Testis (tissue), 2 donors: ENCODE measurements around the gene CUL7.

Experiments used
- POLR2A ChIP-seq: fragments of 450-650 bp; IDR thresholded peaks from one replicate; pipeline ENCODE4 v1.6.1; 2017; ENCODE audit warnings: antibody characterized with exemption, mild to moderate bottlenecking, moderate library complexity
- TF ChIP-seq, protein P1 (sequence below), 3 experiments: fragments of 450-650 bp in 2 of 3; fragments of 200-600 bp in 1 of 3; sonication (generic) in 1 of 3; IDR thresholded peaks; one replicate each; pipeline ENCODE4 v1.5.1; 2016 to 2019; ENCODE audit warnings: antibody characterized with exemption in 3 of 3, mild to moderate bottlenecking in 2 of 3, moderate library complexity in 1 of 3

- TF ChIP-seq, protein P1, sequence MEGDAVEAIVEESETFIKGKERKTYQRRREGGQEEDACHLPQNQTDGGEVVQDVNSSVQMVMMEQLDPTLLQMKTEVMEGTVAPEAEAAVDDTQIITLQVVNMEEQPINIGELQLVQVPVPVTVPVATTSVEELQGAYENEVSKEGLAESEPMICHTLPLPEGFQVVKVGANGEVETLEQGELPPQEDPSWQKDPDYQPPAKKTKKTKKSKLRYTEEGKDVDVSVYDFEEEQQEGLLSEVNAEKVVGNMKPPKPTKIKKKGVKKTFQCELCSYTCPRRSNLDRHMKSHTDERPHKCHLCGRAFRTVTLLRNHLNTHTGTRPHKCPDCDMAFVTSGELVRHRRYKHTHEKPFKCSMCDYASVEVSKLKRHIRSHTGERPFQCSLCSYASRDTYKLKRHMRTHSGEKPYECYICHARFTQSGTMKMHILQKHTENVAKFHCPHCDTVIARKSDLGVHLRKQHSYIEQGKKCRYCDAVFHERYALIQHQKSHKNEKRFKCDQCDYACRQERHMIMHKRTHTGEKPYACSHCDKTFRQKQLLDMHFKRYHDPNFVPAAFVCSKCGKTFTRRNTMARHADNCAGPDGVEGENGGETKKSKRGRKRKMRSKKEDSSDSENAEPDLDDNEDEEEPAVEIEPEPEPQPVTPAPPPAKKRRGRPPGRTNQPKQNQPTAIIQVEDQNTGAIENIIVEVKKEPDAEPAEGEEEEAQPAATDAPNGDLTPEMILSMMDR (IDR thresholded peaks at IDR 0.05), result no peak
- no peak for TF ChIP-seq POLR2A
Observed at GRCh38 chr6:43016176-43016942, 37.3 kb downstream of the CUL7 start.
